Measurements from ENCODE around the gene FAF2. TPM values are rescaled to one million over a fixed set of nuclear protein-coding genes. Genes with fewer than 3 reads are reported as not detected.

Gene FAF2
- total RNA-seq, 1 experiment from 2014 or later: 59.7 TPM

GRCh38 chr5:176416965-176417364 lies 31.2 kb upstream of the FAF2 start:
- Histone ChIP-seq H3K79me2 (ENCODE audit: low read depth) (peaks cover 41% of the 10 kb centered on the region), H4K20me1 (ENCODE audit: insufficient read depth) (peaks cover 23% of the 10 kb centered on the region; the same call in 1 of the 2 replicates), H3K4me3 (no peak overlapping the region), H3K27me3 (ENCODE audit: insufficient read depth, low read depth) (no peaks in the 10 kb centered on the region), H2AFZ (no peak overlapping the region; the same call in 1 of the 2 replicates), H3K27ac (peak overlapping the region; percentile 94), H3F3A (ENCODE audit: insufficient read depth, low read depth) (peaks cover 62% of the 10 kb centered on the region), H3K9me2 (ENCODE audit: insufficient read depth) (no peaks in the 10 kb centered on the region), H3K36me3 (ENCODE audit: low read depth) (no peaks in the 10 kb centered on the region), H3K4me2 (peak overlapping the region; percentile 40), H3K9me3 (ENCODE audit: insufficient read depth, low read depth) (peaks cover 20% of the 10 kb centered on the region), H3K4me1 (replicated peaks; ENCODE audit: insufficient read depth) (peaks cover 76% of the 10 kb centered on the region)
- ChIA-PET CTCF (interaction anchor here (0.6 to 1.0 kb wide), 7 partner anchors 22 to 888 kb away, joined by 4 to 7 read pairs (median 6); no protein-coding TSS in a partner anchor), POLR2A (ENCODE audit: unreplicated experiment) (interaction anchor here (0.6 to 1.0 kb wide), 2 partner anchors 26 to 31 kb away, joined by 3 to 13 read pairs; partner anchors contain the start of gene FAF2)
- TF ChIP-seq EZH2 (IDR thresholded peaks at IDR 0.05; ENCODE audit: low read depth): no peak
- TF ChIP-seq, protein P1, sequence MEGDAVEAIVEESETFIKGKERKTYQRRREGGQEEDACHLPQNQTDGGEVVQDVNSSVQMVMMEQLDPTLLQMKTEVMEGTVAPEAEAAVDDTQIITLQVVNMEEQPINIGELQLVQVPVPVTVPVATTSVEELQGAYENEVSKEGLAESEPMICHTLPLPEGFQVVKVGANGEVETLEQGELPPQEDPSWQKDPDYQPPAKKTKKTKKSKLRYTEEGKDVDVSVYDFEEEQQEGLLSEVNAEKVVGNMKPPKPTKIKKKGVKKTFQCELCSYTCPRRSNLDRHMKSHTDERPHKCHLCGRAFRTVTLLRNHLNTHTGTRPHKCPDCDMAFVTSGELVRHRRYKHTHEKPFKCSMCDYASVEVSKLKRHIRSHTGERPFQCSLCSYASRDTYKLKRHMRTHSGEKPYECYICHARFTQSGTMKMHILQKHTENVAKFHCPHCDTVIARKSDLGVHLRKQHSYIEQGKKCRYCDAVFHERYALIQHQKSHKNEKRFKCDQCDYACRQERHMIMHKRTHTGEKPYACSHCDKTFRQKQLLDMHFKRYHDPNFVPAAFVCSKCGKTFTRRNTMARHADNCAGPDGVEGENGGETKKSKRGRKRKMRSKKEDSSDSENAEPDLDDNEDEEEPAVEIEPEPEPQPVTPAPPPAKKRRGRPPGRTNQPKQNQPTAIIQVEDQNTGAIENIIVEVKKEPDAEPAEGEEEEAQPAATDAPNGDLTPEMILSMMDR (conservative IDR thresholded peaks at IDR 0.05): no peak
- TSS peak; percentile 45 for BruUV-seq (replicated peaks)
- intact Hi-C loops (cut with micrococcal nuclease; ENCODE audit: unreplicated experiment): loop anchor here (1.0 to 5.0 kb wide), 5 partner anchors 31 to 405 kb away; partner anchors contain the start of genes FAF2 and RNF44
- DNase-seq: no peak

DNA sequence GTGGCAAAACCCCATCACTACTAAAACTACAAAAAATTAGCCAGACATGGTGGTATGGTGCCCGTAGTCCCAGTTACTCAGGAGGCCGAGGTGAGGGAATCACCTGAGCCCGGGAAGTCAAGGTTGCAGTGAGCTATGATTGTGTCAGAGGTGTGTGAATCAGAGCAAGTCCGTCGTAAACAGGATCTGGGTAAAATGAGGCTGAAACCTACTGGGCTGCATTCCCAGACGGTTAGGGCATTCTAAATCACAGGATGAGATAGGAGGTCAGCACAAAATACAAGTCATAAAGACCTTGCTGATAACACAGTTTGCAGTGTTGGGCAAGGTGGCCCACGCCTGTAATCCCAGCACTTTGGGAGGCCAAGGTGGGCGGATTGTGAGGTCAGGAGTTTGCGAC lies 29.9 kb upstream of the FAF2 start:
- Histone ChIP-seq H2AFZ (no peak overlapping the region), H3F3A (ENCODE audit: insufficient read depth, low read depth) (peaks cover 51% of the 10 kb centered on the region), H3K4me3 (no peak overlapping the region; the same call in 1 of the 2 replicates), H3K79me2 (ENCODE audit: low read depth) (peaks cover 29% of the 10 kb centered on the region), H3K9me2 (ENCODE audit: insufficient read depth) (no peaks in the 10 kb centered on the region), H3K36me3 (ENCODE audit: low read depth) (no peaks in the 10 kb centered on the region), H3K27ac (peak overlapping the region; percentile 94), H3K27me3 (ENCODE audit: insufficient read depth, low read depth) (no peaks in the 10 kb centered on the region), H4K20me1 (ENCODE audit: insufficient read depth) (peaks cover 19% of the 10 kb centered on the region; the same call in 1 of the 2 replicates), H3K9me3 (ENCODE audit: insufficient read depth, low read depth) (peaks cover 23% of the 10 kb centered on the region), H3K4me1 (replicated peaks; ENCODE audit: insufficient read depth) (peaks cover 65% of the 10 kb centered on the region), H3K4me2 (peak overlapping the region; percentile 63)
- intact Hi-C loops (cut with micrococcal nuclease; ENCODE audit: unreplicated experiment): loop anchor here (5.0 kb wide), 2 partner anchors 79 to 404 kb away; no protein-coding TSS in a partner anchor
- POLR2A ChIA-PET (ENCODE audit: unreplicated experiment): interaction anchor here (0.6 to 1.2 kb wide), 6 partner anchors 21 to 335 kb away, joined by 3 to 16 read pairs (median 4); partner anchors contain the start of gene KIAA1191
- no TSS peak for BruUV-seq (replicated peaks)
- DNase-seq: peak; percentile 72 to 98
- TF ChIP-seq, protein P1 (conservative IDR thresholded peaks at IDR 0.05): no peak
- no peak for TF ChIP-seq EZH2 (IDR thresholded peaks at IDR 0.05; ENCODE audit: low read depth)
- CTCF ChIA-PET: interaction anchor here (0.7 to 1.5 kb wide), 4 partner anchors 13 to 125 kb away, joined by 4 to 7 read pairs (median 6); no protein-coding TSS in a partner anchor

GRCh38 chr5:176420086-176420485 lies 28.1 kb upstream of the FAF2 start:
- H3K27me3 ChIP-seq (ENCODE audit: insufficient read depth, low read depth): no peaks in the 10 kb centered on the region
- POLR2A ChIA-PET (ENCODE audit: unreplicated experiment): no interaction called here
- no peaks in the 10 kb centered on the region for H3K9me2 ChIP-seq (ENCODE audit: insufficient read depth)
- intact Hi-C loops (cut with micrococcal nuclease; ENCODE audit: unreplicated experiment): no loop called here
- H3K4me1 ChIP-seq (replicated peaks; ENCODE audit: insufficient read depth): peaks cover 68% of the 10 kb centered on the region
- peaks cover 11% of the 10 kb centered on the region for H3K79me2 ChIP-seq (ENCODE audit: low read depth)
- peak overlapping the region; percentile 63 for H3K4me2 ChIP-seq
- peak overlapping the region; percentile 94 for H3K27ac ChIP-seq
- H4K20me1 ChIP-seq (ENCODE audit: insufficient read depth): peaks cover 5% of the 10 kb centered on the region; the same call in 1 of the 2 replicates
- TF ChIP-seq, protein P1 (conservative IDR thresholded peaks at IDR 0.05): no peak
- no peak for TF ChIP-seq EZH2 (IDR thresholded peaks at IDR 0.05; ENCODE audit: low read depth)
- DNase-seq: peak in 1 of 2 experiments; percentile 79
- no peak overlapping the region for H2AFZ ChIP-seq
- no peak overlapping the region for H3K4me3 ChIP-seq
- H3F3A ChIP-seq (ENCODE audit: insufficient read depth, low read depth): peaks cover 57% of the 10 kb centered on the region
- H3K9me3 ChIP-seq (ENCODE audit: insufficient read depth, low read depth): peaks cover 23% of the 10 kb centered on the region
- BruUV-seq (replicated peaks): no TSS peak
- H3K36me3 ChIP-seq (ENCODE audit: low read depth): no peaks in the 10 kb centered on the region
- CTCF ChIA-PET: no interaction called here
